ENCODE results near the gene LRP1B.

The LRP1B gene

DNA sequence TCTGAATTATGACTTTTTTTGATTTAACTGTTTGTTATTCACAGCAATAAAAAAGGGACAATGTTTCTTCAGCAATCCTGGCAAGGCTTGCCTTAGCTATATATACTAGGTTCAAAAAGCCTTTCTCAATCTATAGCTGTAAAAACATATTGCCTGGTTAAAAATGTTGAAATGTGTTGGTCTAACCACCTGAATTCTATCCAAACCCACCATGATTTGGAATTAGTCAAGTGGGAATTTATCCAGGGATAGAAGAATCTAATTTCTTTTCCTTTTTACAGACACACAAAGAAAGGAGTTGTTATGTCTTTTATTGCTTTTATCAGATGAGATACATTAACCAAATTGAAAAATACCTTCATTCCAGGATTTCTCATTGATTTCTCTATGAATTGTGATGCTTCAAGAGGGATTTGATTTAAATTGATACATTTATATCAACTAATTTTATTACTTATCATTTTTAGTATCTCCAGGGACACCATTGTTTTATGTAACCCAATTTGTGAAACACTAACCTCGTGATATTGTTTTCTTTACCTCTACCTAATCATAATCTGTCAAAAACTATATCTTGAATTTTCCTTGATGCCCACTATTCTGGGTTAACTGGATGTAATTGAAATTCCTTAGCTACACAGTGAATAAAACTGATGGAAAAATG, 88.1 kb downstream of the LRP1B start:
- DNase-seq (ENCODE audit: extremely low read depth, low read depth), result no peak
- no peak for TF ChIP-seq CTCF (IDR thresholded peaks at IDR 0.05; ENCODE audit: low read depth, low read length)

DNA sequence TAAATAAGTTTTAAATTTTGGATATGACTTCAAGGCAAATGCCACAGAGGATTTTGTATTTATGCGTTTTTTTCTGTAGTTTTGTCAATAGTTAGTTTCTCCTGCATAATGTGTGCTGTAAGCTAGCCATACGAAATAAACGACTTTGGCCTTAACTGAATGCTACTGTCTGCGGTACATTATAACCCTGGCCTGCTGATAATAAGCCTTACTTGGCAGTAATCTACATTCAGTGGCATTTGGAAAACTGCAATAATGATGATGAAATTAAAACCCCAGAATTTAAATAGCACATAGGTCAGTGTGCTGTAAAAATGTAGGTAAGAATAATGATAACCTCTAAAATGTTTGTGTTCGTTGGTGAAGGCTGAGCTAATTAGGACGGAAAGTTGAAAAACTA, 88.8 kb downstream of the LRP1B start:
- no peak for DNase-seq (ENCODE audit: extremely low read depth, low read depth)
- no peak for TF ChIP-seq CTCF (IDR thresholded peaks at IDR 0.05; ENCODE audit: low read depth, low read length)

DNA sequence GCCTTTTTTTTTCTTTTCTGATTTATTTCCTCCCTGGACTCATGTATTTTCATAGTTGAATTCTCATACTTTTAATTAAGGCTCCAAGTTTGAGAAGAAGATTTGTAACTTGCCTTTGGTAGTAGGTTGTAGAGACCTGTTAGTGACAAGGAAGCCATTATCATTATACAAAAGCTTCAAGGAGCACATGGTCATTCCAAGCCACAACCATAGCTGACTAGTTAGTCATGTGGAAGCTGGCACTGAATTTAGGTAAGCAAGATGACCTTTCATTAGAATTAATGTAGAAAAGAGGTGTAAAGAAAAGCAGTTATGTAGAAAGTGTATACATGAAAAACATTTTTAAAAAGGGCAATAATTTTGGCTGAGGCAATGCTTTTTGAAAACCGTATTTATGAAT, 89.7 kb downstream of the LRP1B start:
- TF ChIP-seq CTCF (IDR thresholded peaks at IDR 0.05; ENCODE audit: low read depth, low read length), result no peak
- DNase-seq (ENCODE audit: extremely low read depth, low read depth), result no peak

- TF ChIP-seq CTCF (IDR thresholded peaks at IDR 0.05; ENCODE audit: low read depth, low read length), result no peak
- no peak for DNase-seq (ENCODE audit: extremely low read depth, low read depth)
These were observed 90.3 kb downstream of the LRP1B start for GRCh38 chr2:142040556-142040955.

- DNase-seq (ENCODE audit: extremely low read depth, low read depth), result no peak
- TF ChIP-seq CTCF (IDR thresholded peaks at IDR 0.05; ENCODE audit: low read depth, low read length), result no peak
These were observed 92.0 kb downstream of the LRP1B start for GRCh38 chr2:142038826-142039225.

DNA sequence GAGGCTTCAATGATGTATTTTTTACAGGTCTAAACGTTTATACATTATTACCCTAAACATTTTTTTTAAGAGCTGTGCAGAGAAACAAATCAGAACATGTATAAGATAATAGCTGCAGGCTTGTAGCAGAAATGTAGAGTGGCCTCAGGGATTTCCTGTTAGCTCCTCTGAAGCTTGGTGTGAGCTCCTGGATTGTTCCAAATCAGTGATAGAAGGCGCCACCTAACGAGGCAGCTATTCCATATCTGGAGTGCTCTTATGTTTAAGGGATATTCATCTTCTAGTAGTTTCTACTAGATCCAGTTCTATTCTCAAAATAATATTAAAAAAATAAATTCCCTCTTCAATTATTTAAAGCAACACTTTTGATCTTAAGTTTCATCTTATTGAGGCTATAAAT, 93.1 kb downstream of the LRP1B start:
- no peak for DNase-seq (ENCODE audit: extremely low read depth, low read depth)
- TF ChIP-seq CTCF (IDR thresholded peaks at IDR 0.05; ENCODE audit: low read depth, low read length), result no peak

- no peak for DNase-seq (ENCODE audit: extremely low read depth, low read depth)
- no peak for TF ChIP-seq CTCF (IDR thresholded peaks at IDR 0.05; ENCODE audit: low read depth, low read length)
These were observed 93.8 kb downstream of the LRP1B start for GRCh38 chr2:142037066-142037465.

Data from AG09319 (cell line).